Measurements from ENCODE around the gene SYNDIG1.

SYNDIG1 gene

GRCh38 chr20:24662322-24662721 is 192.9 kb downstream of the SYNDIG1 start:
- POLR2A ChIA-PET: no interaction called here
- no peak for DNase-seq (ENCODE audit: extremely low spot score)
- no peak for TF ChIP-seq CTCF (IDR thresholded peaks at IDR 0.05; ENCODE audit: control extremely low read depth, extremely low read depth, low read depth, missing control alignments)
- CTCF ChIA-PET: no interaction called here

GRCh38 chr20:24662752-24663365 is 193.4 kb downstream of the SYNDIG1 start:
- TF ChIP-seq CTCF (IDR thresholded peaks at IDR 0.05; ENCODE audit: control extremely low read depth, extremely low read depth, low read depth, missing control alignments): no peak
- CTCF ChIA-PET: no interaction called here
- POLR2A ChIA-PET: no interaction called here
- DNase-seq (ENCODE audit: extremely low spot score): no peak

DNA sequence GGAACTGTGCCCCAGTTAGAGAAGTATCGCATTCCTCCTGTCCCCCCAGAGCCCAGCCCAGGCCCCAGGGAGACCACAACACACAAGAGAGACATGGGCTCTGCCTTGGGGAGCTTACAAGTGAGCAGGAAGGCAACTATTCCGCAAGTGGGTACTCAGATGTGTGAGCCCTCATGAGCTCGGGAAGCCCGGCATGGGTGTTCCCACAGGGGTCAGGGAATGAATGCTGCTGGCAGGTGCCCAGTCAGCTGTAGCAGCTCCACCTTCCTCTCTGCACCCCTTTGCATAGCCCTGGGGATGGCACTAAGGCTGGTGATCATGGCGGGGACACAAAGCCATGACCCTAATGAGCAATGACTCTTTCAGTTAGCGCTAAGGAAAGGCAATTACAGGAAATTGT is 194.1 kb downstream of the SYNDIG1 start:
- POLR2A ChIA-PET: no interaction called here
- TF ChIP-seq CTCF (IDR thresholded peaks at IDR 0.05; ENCODE audit: control extremely low read depth, extremely low read depth, low read depth, missing control alignments): no peak
- DNase-seq (ENCODE audit: extremely low spot score): no peak
- CTCF ChIA-PET: no interaction called here

DNA sequence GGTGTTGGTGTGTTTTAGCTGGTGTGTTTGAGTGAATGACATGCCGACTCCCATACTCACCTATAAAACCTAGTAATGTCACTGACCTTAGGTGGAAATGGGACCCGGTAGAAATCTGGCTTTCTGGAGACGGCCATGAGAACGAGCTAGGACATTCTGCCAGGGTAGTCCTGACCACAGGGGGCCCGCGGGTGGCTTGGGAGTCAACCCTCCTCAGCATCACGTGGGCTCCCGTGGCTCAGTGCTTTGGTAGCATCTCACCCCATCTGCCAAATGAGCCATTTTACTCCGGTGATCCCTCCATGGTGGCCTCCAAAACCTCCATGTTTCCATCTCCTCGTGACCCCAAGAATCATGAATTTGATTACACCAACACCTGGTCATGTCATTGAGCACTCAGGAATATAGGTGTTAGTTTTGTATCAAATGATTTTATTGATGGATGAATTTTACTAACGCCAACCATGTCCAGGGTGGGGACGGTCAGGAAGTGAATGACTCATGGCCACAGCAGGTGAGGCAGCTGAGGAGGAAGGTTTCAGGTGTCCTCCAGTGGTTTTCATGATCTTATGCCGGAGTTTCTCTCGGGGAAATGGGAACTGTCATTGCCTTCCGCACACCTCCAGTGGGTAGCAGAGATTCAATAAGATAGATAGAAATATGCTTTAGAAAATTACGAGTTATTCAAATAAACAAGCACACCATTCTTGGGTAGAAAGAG is 195.0 kb downstream of the SYNDIG1 start:
- CTCF ChIA-PET: no interaction called here
- POLR2A ChIA-PET: no interaction called here
- TF ChIP-seq CTCF (IDR thresholded peaks at IDR 0.05; ENCODE audit: control extremely low read depth, extremely low read depth, low read depth, missing control alignments): no peak
- no peak for DNase-seq (ENCODE audit: extremely low spot score)

DNA sequence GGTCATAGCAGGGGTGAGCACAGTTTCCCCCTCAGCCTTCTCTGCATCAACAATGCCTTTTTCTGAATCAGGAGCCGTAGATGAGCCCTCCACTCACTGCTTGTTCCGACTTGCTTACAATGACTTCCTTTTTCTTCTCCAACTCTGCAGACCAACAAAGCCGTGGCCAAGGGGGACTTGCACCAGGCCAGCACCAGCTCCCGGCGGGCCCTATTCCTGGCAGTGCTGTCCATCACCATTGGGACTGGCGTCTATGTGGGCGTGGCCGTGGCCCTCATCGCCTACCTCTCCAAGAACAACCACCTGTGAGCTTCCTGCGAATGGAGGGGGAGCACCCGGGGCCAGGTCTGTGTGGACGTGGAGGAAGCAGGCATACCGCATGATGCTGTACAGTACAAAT is 195.8 kb downstream of the SYNDIG1 start:
- POLR2A ChIA-PET: no interaction called here
- no peak for TF ChIP-seq CTCF (IDR thresholded peaks at IDR 0.05; ENCODE audit: control extremely low read depth, extremely low read depth, low read depth, missing control alignments)
- CTCF ChIA-PET: interaction anchor here (1.7 kb wide), 1 partner anchor 10 kb away, joined by 7 read pairs; no protein-coding TSS in a partner anchor
- no peak for DNase-seq (ENCODE audit: extremely low spot score)

DNA sequence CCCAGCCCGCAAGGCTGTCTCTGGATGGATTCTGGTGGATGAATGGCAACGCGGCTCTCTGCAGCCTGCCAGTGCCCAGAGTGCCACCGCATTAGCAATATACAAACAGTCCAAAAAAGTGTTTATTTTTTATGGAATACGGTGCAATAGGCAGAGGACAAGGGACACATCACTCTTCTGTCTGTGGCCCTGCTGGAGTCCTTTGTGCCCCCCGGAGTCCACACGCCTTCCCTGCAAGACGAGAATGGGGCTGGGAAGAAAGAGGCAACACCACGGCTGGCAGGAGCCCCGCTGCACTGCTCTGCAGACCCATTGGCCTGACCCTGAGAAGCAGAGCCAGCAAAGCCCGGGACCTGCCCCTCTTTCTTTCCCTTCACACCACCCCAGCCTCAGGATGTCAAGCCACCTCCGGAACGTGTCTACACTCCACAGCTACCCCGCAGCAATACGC is 196.3 kb downstream of the SYNDIG1 start:
- CTCF ChIA-PET: interaction anchor here (1.7 kb wide), 1 partner anchor 10 kb away, joined by 7 read pairs; no protein-coding TSS in a partner anchor

More for the DNA sequence above, 196.3 kb downstream of the SYNDIG1 start:
- DNase-seq (ENCODE audit: extremely low spot score): no peak
- POLR2A ChIA-PET: no interaction called here
- TF ChIP-seq CTCF (IDR thresholded peaks at IDR 0.05; ENCODE audit: control extremely low read depth, extremely low read depth, low read depth, missing control alignments): no peak

Measured in GM10248 (cell line).